ENCODE data around the gene SEPTIN11.

Gene SEPTIN11

DNA sequence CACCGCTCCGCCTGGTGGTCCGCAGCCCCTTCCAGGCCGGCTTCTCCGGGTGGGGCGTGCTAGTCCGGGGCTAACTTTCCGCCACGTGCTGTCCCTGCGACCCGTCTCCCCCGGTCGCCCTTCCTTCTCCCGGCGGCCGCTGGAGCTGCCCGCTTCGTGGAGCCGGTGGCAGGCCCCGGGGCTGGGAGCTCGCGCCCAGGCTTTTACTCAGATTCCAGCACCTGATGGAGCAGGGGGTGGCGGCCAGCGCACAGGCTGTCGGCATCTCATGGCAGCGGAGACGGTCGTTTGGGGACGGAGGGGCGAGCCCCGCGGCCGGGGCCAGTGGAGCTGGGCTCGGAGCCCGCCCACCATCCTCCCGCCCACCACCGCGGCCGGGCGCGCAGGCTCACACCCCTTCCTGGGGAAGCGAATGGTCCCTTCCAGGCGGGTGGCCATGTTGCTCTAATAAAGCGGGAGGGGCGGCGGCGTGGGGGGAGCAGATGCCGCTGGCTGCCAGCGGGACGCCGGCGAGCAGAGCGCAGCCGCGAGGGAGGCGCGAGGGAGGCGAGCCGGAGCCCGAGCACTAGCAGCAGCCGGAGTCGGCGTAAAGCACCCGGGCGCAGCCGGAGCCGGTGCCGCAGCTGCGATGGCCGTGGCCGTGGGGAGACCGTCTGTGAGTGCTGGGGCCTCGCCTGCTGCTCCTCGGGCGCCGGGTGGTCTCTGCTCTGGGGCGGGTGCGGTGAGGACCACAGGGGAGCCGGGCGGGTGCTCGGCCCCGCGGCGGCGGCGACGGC, at the start of gene SEPTIN11:
SEPTIN11 (plus strand) TSS at position 477 of the 776 bp plus-strand sequence; CDS start at position 629, 152 bp downstream.
- peak; percentile 84 to 91 for DNase-seq

DNA sequence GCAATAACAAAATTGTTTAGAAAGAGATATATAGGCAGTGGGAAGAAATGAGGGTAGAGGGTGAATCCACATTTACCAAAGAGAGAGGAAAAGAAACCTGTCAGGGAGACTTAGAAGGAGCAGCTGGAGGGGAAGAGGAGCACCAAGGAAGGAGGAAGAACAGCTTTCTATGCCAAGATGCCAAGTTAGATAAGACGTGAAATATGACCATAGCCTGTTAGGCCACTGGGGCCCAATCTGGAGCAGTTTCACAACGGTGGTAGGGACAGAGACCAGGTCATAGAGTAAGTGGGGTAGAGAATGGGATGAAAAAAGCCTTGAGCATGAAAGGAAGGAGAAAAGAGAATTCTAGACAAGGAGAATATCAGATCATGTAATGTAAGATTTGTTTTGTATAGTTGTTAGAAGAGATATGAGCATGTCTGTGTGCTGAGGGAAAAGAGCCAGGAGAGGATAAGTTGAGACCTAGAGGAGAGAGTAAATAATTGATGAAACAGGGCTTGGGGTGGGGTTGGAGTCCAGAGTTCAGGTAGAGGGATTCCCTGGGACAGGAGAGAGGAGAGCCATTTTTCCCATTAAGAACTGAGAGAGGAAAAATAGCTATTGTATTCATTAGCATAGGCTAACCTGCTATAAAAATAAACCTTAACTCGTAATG, 47.2 kb upstream of the SEPTIN11 start:
- DNase-seq: no peak

DNA sequence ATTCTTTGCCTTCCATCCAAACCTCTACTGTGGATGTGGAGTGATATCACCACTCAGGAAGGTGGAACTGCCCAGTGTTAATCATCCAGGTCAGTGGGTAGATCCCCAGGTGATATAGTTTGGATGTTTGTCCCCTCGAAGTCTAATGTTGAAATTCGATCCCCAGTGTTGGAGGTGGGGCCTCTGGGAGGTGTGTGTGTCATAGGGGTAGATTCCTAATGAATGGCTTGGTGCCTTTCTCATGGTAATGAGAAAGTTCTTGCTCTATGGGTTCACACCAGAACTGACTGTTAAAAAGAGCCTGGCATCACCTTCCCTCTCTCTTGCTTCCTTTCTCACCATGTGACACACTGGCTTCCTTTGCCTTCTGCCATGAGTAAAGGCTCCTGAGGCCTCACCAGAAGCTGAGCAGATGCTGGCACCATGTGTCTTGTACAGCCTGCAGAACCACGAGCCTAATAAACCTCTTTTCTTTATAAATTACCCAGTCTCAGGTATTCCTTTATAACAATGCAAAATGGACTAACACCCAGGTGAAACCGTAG, 44.8 kb upstream of the SEPTIN11 start:
- DNase-seq: no peak

GRCh38 chr4:76905521-76905920, 44.0 kb upstream of the SEPTIN11 start:
- DNase-seq: no peak

DNA sequence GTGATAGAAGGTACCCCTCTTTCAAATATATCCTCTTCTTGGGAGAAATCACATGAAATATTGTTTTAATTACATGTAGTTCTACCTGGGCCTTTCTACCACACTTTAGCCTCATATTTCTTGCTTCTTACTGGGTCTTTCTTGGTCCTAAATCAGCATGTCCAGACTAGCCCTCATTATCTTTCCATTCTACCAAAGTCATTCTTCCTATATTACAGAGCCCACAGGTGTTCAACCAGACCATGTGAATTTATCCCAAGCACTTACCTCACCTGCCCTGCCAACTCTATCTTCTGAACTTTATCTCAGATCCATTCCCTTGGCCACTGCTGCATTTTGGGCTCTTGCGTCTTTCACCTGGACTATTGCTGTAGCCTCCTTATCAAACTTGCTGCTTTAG, 39.8 kb upstream of the SEPTIN11 start:
- DNase-seq: no peak

GRCh38 chr4:76920715-76921114, 28.8 kb upstream of the SEPTIN11 start:
- DNase-seq: no peak

DNA sequence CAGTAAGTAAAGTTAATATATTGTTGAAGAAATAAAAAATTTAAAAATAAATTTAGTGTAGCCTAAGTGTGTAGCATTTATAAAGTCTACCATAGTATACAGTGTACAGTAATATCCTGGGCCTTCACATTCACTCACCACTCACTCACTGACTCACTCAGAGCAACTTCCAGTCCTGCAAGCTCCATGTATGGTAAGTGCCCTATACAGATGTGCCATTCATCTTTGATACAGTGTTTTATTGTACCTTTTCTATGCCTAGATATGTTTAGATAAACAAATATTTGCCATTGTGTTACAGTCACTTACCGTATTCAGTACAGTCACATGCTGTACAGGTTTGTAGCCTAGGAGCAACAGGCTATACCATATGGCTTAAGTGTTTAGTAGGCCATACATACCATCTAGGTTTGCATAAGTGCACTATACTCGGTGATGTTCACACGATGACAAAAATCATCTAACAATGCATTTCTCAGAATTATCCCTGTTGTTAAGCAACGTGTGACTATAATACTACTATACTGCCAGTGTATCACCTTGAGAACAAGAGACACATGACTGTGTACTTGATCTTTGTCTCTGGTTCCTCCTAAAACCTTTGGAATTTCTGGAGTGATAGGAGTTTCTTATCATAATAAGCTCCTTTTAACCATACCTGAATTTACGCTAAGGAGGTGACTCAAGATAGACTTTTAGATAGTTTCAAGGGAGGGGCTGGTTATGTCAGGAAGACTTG, 25.8 kb upstream of the SEPTIN11 start:
- DNase-seq: no peak

- no peak for DNase-seq
Measured at GRCh38 chr4:76926841-76927240, 22.7 kb upstream of the SEPTIN11 start.

DNA sequence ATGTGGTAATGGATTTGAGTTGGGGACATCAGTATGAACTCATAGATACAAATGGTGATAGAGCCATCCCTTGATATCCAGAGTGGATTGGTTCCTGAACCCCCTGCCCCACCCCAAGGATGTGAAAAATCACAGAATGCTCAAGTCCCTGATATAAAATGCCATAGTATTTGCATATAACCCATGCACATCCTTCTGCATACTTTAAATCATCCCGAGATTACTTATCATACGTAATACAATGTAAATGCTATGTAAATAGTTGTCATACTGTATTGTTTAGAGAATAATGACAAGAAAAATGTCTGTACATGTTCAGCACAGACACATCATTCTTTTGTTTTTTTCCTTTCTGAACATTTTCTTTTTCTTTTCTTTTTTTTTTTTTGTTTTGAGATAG, 18.9 kb upstream of the SEPTIN11 start:
- no peak for DNase-seq

- DNase-seq: no peak
Measured at GRCh38 chr4:76931087-76931486, 18.5 kb upstream of the SEPTIN11 start.

- no peak for DNase-seq
Measured at GRCh38 chr4:76931576-76932276, 17.8 kb upstream of the SEPTIN11 start.

GRCh38 chr4:76939184-76939583, 10.4 kb upstream of the SEPTIN11 start:
- DNase-seq: no peak

GRCh38 chr4:76943129-76943620, 6.4 kb upstream of the SEPTIN11 start:
- DNase-seq: no peak

DNA sequence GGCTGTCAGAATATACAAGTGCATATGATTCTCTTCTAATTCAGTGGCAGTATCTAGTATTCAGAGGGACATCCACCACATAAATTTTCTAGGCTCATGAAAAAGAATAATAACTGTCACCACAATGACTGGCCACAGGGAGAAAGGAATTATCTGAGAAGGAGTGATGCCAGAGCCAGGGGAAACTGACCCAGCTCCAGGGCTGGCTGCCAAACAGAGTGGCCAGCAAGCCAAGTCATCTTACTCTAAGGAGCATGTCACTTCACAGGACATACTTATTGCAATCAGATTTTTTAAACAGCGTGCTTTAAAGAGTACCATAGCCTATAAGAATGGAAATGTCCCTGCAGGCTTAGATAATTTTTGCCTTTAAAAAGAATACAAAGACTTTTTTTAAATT, 5.8 kb upstream of the SEPTIN11 start:
- no peak for DNase-seq

GRCh38 chr4:76947369-76947768, 2.2 kb upstream of the SEPTIN11 start:
- DNase-seq: no peak

GRCh38 chr4:76948443-76949275, 893 bp upstream of the SEPTIN11 start:
- DNase-seq: peak; percentile 73 to 79

DNA sequence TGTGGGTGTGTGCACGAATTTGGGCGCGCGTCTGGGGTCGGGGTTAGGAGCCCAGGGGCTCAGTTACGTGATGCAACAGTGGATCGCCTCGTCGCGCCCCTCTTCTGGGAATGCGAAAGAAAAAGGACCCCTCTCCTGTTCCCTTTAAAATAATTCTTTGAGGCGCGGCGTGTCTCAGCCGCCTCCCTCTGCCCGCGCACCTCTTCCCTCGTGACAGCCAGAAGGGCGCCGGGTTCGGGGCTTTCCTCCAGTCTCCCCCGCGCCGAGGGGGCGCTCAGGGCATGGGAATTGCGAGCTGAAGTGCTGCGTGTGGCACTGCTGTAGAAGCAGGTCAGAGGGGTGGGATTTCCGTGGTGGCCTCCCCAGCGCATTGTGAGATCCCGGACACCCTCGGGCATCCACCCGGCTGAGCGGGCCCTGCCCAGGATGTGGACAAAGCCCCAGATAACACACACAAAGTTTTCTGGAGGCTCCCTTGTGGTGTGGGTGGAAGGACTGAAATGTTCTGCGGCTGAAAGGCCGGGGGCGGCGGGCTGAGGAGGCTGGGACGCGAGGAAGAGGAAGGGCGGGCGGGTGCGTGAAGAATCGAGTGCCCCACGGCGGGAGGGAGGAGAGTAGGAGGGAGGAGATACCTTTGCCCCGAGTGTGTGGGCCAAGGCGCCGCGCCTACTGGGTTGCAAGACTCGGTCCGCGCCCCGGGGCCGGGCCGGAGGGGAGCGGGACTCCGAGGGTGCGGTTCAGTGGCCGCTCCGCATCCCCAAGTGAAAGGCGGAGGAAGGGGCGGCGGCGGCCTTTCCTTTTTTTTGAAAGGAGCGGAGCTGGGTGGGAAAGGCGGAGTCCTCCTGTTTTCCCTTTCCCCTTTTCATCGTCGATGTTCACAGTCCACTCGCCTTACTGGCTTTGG, 752 bp downstream of the SEPTIN11 start:
- peak; percentile 15 to 50 for DNase-seq

- DNase-seq: peak in 1 of 2 donors; percentile 8
Measured at GRCh38 chr4:76950956-76951671, 1.6 kb downstream of the SEPTIN11 start.

GRCh38 chr4:76951672-76952010, 2.1 kb downstream of the SEPTIN11 start:
- DNase-seq: no peak

- no peak for DNase-seq
Measured at GRCh38 chr4:76952071-76952470, 2.5 kb downstream of the SEPTIN11 start.

All from CD4-positive, alpha-beta T cell treated with Interferon alpha-2 for 1 hour (primary cell).